ENCODE results near the gene DHX30. TPM values are rescaled to one million over a fixed set of nuclear protein-coding genes. Genes with fewer than 3 reads are reported as not detected.

The DHX30 gene
- total RNA-seq, 3 donors from 2014 or later = 46.4 to 72.4 (median 68.1) TPM

GRCh38 chr3:47854720-47855455 lies 52.0 kb downstream of the DHX30 start:
- no peaks in the 10 kb centered on the region for H3K4me1 ChIP-seq
- intact Hi-C loops (cut with DNase I; ENCODE audit: low total_unique reads) = no loop called here
- no peaks in the 10 kb centered on the region for H3K9me3 ChIP-seq
- H3K4me3 ChIP-seq = no peak overlapping the region
- TF ChIP-seq CTCF (IDR thresholded peaks at IDR 0.05) (no peak), POLR2AphosphoS5 (IDR thresholded peaks at IDR 0.05) (no peak), POLR2A (IDR thresholded peaks at IDR 0.05) (no peak)
- H3K36me3 ChIP-seq = peaks cover 7% of the 10 kb centered on the region
- H3K27me3 ChIP-seq = no peaks in the 10 kb centered on the region
- no peak for DNase-seq (ENCODE audit: low spot score in 2 of 2)
- no peak overlapping the region for H3K27ac ChIP-seq

GRCh38 chr3:47855461-47856383 lies 52.8 kb downstream of the DHX30 start:
- H3K27me3 ChIP-seq = no peaks in the 10 kb centered on the region
- TF ChIP-seq CTCF (IDR thresholded peaks at IDR 0.05) = no peak
- TF ChIP-seq POLR2A (IDR thresholded peaks at IDR 0.05) = no peak
- no peak for TF ChIP-seq POLR2AphosphoS5 (IDR thresholded peaks at IDR 0.05)
- H3K4me3 ChIP-seq = no peak overlapping the region
- DNase-seq (ENCODE audit: low spot score in 2 of 2) = no peak
- H3K27ac ChIP-seq = no peak overlapping the region
- no peaks in the 10 kb centered on the region for H3K9me3 ChIP-seq
- peaks cover 6% of the 10 kb centered on the region for H3K36me3 ChIP-seq
- intact Hi-C loops (cut with DNase I; ENCODE audit: low total_unique reads) = no loop called here
- no peaks in the 10 kb centered on the region for H3K4me1 ChIP-seq

- TF ChIP-seq CTCF (IDR thresholded peaks at IDR 0.05) (no peak), POLR2AphosphoS5 (IDR thresholded peaks at IDR 0.05) (no peak), POLR2A (IDR thresholded peaks at IDR 0.05) (no peak)
- Histone ChIP-seq H3K4me3 (no peak overlapping the region), H3K36me3 (peaks cover 6% of the 10 kb centered on the region), H3K27ac (no peak overlapping the region), H3K9me3 (no peaks in the 10 kb centered on the region), H3K4me1 (no peaks in the 10 kb centered on the region), H3K27me3 (no peaks in the 10 kb centered on the region)
- DNase-seq (ENCODE audit: low spot score in 2 of 2) = no peak
- intact Hi-C loops (cut with DNase I; ENCODE audit: low total_unique reads) = no loop called here
These were observed 53.7 kb downstream of the DHX30 start for GRCh38 chr3:47856669-47857068.

GRCh38 chr3:47857151-47857550 lies 54.2 kb downstream of the DHX30 start:
- no peak for TF ChIP-seq POLR2AphosphoS5 (IDR thresholded peaks at IDR 0.05)
- no peak for TF ChIP-seq POLR2A (IDR thresholded peaks at IDR 0.05)
- no peak for TF ChIP-seq CTCF (IDR thresholded peaks at IDR 0.05)
- Histone ChIP-seq H3K4me1 (no peaks in the 10 kb centered on the region), H3K4me3 (no peak overlapping the region), H3K27ac (no peak overlapping the region), H3K36me3 (peaks cover 6% of the 10 kb centered on the region), H3K9me3 (no peaks in the 10 kb centered on the region), H3K27me3 (no peaks in the 10 kb centered on the region)
- intact Hi-C loops (cut with DNase I; ENCODE audit: low total_unique reads) = no loop called here
- DNase-seq (ENCODE audit: low spot score in 2 of 2) = no peak

Measured in breast epithelium (tissue), 4 donors.